ENCODE data around the gene SSPN.
A peak's percentile ranks its signal among the peaks of the same experiment; 100 is the strongest.

Gene SSPN

GRCh38 chr12:26286186-26286585, 90.8 kb downstream of the SSPN start:
- no peak for DNase-seq (ENCODE audit: low spot score)

DNA sequence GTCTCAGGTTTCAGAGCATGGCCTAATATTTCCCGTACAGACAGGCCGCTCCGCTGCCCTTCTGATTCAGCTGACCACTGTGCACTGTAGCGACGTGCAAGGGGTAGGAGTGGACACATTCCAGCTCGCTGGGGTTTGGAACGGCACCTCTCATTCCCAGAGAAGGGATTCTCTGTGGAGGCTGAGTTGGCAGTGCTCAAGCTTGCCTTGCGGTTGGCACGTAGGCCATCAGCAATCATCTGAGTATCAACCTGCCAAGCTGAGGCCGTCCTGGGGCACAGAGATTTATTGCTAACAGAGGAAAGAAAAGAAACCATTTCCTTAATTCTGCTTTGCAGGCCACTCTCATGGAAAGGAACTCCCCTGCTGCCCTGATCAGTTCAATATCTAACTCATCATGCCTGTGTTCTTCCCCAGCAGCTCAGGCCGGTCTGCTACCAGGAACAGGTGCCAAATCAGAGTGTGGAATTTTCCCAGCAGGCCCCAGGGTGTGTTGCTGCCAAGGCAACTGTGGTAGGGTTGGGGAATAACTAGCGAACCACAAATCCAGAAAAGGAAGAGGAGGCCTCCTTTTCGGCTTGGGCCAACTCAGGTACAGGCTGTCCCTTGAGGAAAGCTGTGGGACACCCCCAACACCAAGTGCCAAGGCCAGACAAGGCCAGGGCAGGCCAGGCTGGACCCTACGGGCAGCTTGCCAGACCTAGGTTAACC, 92.5 kb downstream of the SSPN start:
- peak; percentile 84 for DNase-seq (ENCODE audit: low spot score)

GRCh38 chr12:26290565-26290964, 95.2 kb downstream of the SSPN start:
- DNase-seq (ENCODE audit: low spot score), result no peak

GRCh38 chr12:26292596-26292995, 97.2 kb downstream of the SSPN start:
- DNase-seq (ENCODE audit: low spot score), result no peak

DNA sequence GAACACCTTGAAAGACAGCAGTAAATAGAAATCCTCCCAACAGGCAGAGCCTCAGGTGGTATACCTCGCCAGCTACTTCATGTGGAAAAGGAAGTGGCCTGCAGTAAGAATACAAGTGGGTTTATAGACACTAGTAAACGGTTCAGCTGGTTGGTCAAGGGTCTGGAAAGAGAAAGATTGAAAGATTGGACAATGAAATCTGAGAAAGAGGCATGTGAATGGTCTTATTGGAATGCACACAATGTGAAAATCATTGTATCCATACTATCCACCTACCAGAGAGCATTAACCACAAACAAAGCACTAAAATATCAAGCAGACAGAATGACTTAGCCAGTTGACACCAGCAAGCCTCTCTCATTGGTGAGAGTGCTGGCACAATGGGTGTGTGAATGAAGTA, 98.2 kb downstream of the SSPN start:
- no peak for DNase-seq (ENCODE audit: low spot score)

DNA sequence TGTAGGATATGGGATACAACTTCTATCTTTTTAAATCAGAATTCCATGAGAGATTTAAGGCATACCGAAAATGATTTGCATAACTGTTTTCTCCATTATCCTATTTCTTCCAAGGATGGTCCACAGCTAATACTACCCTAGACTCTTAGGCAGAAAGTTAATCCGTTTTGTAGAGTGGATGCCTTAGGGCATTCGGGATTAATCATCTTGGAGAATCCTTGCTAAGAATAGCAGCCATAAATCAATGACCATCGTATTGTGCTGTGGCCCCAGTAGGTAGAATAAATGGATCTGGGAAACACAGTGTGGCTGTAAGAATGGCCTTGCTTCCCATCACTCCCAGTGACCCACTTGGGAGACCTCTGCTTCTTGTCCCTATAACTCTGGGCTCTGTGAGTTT, 99.6 kb downstream of the SSPN start:
- no peak for DNase-seq (ENCODE audit: low spot score)

DNA sequence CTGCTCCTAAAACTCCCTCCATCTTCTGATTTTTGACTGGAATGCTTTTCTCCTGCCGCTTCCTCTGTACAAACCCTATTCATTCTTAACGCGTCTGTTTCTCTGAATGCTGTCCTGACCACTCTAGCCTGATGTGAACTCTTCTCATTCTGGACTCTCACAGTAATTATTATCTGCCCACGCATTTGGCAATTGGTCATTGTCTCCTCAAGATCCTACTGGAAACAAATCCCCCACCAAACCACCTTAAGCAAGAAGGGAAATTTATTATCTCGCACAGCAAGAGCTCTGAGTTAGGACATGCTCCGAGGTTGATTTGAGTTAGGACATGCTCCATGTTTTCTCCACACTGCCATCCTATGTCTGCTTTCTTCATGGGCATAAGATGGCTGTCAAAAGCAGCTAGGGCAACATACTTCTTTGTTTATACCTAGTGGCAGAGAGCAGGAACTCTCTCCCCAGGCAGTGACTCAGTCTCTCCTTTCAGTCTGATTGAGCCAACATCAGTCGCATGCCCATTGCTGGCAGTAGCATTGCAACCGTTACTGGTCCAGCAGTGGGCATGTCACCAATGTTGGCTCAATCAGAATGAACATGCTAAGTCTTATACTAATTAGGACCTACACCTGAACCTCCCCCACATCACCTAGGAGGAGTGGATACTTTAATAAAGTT, 102.2 kb downstream of the SSPN start:
- DNase-seq (ENCODE audit: low spot score), result no peak

DNA sequence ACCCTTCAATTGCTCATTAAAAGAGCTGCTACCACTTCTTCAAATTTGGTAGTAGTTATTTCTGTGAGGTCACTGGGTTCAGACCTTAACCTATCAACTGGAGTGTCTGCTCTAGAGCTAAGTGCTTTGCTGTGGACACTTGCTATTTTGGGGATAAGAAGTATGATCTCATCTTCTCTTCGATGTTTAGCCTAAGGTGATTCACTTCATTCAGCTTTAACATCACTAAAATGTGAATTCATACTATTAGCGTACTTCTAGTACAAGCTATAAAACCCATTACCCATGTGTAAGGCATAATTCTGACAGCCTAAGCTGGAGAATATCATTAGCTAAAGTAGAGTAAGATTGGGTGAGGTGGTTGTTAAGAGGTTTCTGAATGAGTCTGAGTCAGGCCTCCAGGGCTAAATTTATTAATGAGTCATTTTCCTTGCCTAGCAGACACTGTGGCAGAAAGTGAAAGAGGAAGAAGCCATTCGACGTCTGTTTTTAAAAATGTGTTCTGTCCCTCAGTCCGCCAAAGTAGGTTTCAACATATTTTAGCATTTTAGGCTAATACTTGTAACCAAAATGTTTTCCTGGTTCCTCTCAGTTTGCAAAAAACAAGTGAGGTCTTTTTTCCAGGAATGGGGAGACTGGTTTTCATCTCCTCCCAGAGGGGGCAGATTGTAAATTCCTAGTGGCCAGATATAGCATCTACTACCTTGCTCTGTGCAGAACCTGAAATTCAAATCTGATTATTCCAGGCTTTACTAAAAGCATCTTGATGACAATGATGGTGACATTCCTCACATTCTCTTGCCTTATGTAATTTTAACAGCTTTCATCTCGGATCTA, 103.6 kb downstream of the SSPN start:
- DNase-seq (ENCODE audit: low spot score), result peak; percentile 79

DNA sequence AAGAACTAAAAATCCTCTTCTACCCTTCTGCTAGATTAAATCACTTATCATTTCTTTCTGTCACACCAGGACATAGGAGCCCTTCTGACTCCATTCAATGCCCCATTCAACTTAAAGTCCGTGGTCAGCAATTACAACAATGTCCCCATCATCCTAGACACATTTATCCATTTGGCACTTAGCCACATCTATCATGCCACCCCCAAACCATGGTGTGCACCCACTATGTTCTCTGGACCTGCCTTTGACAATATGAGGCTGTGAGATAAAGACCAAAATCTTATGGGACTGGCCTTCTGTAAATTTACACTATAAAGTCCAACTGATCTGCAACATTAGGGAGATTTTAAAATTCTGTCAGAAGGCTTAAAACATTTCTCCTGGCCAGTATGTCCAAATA, 104.4 kb downstream of the SSPN start:
- no peak for DNase-seq (ENCODE audit: low spot score)
